Skin of body (tissue), 2 donors: Measurements from ENCODE around the gene SAMD5. TPM values are rescaled to one million over a fixed set of nuclear protein-coding genes. Genes with fewer than 3 reads are reported as not detected.

ENCODE experiments used
- DNase-seq: peaks from one replicate; lab custom pipeline; 2025; lab: John Stamatoyannopoulos, UW
- total RNA-seq: library from RNA; depleted of rRNA; stranded (reverse); fragments of >200 nt; gene quantifications from one replicate; pipeline ENCODE4 v1.2.3, GENCODE V29; 2014

SAMD5 gene
- total RNA-seq, 1 donor from 2014 or later, result 28.9 TPM

DNA sequence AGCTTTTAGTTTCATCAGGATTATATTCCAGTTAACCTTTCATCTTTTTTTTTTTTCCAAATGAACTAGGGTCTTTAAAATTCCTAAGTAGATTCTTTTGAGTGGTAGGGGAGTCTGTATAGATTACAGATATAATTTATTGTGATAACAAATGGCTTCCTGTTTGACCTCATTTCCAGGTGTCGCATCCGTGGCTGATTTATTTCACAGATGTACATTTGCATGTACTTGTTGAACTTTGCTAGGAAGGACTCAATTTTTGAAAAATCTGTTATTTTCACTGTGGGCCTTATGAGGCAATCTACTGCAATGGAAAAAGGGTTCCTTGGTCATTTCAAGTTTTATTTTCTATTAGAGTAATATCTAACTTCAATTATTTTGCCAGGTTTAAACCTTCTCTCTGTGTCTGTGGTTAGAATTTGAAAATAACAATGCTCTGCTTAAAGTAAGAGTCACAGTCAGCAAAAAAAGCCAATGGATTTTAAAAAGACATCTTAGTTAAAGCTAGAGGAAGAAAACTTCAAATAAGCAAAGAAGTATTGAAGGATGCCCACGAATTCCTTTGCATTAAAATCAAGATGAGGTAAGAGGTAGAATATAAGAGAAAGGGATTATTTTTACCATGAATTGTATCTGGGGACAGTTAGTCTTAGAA, 57.9 kb downstream of the SAMD5 start:
- DNase-seq, result no peak

DNA sequence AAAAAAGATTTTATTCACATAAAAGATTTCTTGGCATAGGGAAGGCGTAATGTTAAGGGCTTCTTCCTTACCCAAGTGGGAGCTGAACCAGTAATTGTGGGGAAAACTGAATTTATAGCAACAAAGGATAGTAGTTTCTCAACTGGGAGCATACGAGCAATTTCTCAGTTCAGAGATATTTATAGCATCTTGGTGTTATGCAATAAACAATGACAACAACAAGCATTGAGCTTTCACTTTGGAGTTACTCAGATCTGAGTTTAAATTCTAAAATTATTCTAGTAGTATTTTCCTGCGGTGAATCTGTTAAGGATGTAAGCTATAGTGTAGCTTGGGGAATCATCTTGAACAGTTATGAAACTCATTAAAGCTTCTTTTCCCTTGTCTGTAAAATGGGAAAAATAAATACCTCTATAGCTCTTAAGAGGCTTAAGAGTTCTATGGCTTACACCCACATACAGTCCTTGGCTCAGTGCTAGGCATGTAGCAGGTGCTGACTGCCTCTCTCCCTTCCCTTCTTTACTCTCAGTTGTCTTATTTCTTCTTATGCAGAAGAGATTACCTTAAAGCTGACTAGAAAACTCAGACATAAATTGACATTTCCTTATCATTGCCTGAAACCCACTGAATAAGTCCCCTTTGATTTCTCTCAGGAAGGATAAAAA, 58.8 kb downstream of the SAMD5 start:
- DNase-seq, result peak; percentile 24

DNA sequence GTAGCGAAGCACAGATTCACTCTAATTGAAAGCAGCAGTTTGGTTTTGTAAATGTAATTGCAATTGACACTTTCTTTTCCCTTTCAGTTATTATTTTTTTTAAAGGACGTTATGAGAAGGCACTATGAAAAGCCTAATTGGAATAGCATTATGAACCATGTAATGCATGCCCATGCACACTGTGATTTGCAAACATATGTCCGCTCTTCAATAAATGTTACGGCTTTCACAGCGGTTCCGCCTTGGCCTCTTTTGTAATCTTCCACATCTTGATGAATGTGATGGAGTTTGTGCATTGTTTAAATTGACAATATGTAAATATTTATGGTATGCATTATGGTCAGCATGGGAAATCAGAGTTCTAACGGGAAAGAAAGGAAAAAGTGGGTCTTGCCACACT, 61.3 kb downstream of the SAMD5 start:
- peak; percentile 8 for DNase-seq

DNA sequence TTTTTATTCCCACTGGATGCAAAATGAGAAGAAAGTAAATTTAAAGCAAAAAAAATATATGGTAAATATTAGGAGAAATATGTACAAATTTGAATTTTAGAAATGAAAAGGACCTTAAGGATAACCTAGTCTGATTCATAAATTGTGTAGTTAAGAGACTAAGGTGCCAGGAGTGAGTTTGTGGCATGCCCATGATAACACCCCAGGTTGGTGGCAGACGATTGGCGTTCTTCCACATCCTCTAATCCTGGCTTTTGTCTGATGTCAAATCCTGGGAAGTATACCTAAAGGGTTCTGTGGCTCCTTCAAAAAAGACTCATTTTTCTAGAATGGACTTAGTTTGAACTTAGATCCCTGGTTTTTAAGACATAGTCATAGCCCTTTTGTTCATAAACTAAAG, 62.2 kb downstream of the SAMD5 start:
- no peak for DNase-seq

GRCh38 chr6:147577488-147577887, 69.0 kb downstream of the SAMD5 start:
- DNase-seq, result peak; percentile 8

- DNase-seq, result no peak
Observed at GRCh38 chr6:147578159-147578558, 69.7 kb downstream of the SAMD5 start.

DNA sequence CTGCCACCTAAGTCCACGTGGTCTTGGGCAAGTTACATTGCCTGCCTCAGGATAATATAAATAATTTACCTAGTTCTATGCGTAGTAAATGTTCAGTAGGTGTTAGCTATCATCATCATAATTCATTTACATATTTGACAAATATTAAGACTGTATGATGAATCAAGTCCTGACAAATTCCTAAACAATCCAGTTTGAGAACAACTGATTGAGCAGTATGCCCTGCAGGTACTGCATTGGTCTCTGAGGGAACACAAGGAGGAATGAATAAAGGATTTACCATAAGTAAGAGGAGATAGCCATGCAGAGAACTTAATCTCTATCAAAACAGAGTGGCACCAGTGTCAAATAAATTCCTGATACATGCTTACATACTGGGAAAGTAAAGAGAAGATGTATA, 70.4 kb downstream of the SAMD5 start:
- no peak for DNase-seq

GRCh38 chr6:147579667-147580066, 71.2 kb downstream of the SAMD5 start:
- no peak for DNase-seq

DNA sequence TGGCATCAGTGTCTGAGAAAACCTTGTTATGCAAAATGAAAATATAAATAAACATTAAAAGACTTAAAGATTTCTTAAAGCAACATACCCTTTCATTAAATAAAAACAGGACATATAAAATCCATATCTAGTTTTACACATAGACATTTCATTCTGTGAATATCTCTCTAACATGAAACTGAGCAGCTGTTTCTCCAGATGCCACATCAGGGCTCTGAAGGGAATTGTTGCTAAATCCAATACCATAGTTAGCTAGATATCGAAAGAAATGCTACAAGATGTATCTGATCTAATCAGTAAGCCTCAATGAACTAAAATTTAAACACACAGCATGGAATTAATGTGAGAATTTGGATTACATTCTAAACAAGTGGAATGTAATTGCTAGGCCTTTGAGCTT, 74.5 kb downstream of the SAMD5 start:
- no peak for DNase-seq

GRCh38 chr6:147585256-147585655, 76.8 kb downstream of the SAMD5 start:
- no peak for DNase-seq

GRCh38 chr6:147586044-147586443, 77.6 kb downstream of the SAMD5 start:
- peak; percentile 73 for DNase-seq

GRCh38 chr6:147587907-147588306, 79.4 kb downstream of the SAMD5 start:
- DNase-seq, result no peak

DNA sequence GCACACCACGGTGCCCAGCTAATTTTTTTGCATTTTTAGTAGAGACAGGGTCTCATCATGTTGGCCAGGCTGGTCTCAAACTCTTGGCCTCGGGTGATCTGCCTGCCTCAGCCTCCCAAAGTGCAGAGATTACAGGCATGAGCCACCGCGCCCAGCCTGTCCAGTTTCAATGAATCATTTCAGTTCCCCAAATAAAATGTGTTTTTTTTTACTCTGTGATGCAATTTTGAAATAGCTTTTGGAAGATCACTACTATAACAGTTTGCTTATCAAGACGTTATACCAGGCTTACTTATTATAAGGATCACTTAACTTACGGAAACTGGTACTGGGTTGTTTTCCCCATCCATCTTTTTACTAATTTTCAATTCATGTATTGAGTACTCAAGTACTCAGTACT, 80.0 kb downstream of the SAMD5 start:
- no peak for DNase-seq

GRCh38 chr6:147589739-147590250, 81.3 kb downstream of the SAMD5 start:
- DNase-seq, result no peak

DNA sequence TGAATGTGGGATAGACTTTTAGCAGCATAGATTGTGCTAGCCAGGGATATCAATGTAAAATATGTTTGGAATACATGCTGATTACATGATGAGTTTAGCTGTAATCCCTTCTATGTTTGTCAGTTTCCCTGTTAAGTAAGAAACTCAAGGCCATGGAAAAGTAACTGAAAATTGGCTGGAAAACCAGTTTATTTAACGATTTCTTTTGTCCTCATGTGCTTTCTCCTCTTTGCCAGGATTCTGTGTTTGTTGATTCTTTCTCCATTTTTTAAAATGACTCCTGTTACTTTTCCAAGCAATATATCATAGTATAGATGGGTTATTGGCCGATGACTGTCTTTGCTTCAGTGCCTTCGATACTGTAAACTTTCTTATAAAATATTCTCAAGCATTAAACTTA, 87.5 kb downstream of the SAMD5 start:
- DNase-seq, result peak; percentile 20

- DNase-seq, result no peak
Observed at GRCh38 chr6:147603392-147604081, 95.0 kb downstream of the SAMD5 start.

DNA sequence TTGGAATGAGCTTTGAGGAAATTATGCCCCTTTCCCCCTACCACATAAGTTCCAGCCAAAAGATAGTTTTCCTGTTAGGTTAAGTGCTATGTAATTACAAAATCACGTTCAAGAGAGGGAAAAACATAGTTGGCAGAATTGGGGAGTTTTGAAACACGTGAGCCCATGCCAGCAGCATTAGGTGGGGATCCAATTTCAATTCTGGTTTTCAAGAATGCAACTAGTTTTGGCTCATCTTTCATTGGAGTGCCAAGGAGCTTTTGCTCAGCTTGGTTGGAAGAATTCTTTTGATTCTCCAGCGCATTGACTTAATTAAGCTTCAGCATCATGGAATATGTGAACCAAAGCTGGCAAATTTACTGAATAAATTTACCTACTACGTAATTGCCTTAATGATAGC, 95.9 kb downstream of the SAMD5 start:
- no peak for DNase-seq

DNA sequence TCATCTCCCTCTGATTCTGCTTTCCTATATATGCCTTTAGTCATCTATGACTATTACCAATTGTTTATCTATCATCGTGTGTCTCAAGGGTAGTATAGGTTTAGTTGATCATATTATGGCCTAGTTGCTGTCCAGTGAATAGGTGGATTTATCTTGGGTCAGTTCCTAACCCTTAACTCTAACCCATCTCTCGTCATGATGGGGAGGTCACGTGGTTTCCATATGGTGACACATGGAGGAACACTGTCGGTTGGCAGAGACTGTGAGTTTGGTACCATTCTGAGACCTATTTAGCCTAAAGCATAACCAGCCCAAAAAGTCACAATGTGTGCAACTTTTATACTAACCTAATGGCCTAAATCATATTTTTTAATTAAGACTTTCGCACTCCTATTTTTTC, 103.5 kb downstream of the SAMD5 start:
- no peak for DNase-seq

DNA sequence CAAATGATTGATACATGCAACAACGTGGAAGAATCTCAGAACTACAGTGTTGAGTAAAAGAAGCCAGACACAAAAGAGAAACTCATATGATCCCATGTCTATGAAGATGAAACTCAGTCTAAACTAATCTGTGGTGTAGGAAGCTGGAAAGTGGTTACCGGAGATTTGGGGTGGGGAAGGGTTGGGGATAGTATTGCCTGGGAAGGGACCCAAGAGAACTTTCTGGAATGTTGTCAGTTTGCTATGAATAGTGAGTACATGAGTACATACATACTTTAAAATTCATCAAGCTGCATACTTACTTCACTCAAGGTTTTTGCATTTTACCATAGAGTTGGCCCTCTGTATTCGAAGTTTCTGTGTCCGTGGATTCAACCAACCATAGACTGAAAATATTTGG, 106.0 kb downstream of the SAMD5 start:
- DNase-seq, result no peak

GRCh38 chr6:147615659-147616456, 107.4 kb downstream of the SAMD5 start:
- no peak for DNase-seq

DNA sequence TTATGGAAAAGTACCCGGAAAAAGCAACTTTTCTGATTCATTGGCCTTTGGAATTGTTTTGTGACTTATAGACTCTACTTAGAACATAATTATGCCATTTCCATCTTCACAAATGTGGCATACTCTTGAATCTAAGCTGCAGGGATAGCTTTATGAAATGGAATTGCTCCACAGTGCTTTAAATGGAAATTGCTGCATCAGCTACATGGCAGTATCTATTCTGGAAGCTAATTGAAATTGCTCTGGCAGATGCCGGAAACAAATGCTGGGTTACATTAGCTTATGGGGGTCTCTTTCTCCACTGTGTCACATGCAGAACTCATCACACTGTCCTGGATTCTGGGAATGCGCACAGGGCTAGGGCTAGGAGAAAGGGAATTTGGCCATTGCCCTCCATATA, 108.9 kb downstream of the SAMD5 start:
- DNase-seq, result no peak

DNA sequence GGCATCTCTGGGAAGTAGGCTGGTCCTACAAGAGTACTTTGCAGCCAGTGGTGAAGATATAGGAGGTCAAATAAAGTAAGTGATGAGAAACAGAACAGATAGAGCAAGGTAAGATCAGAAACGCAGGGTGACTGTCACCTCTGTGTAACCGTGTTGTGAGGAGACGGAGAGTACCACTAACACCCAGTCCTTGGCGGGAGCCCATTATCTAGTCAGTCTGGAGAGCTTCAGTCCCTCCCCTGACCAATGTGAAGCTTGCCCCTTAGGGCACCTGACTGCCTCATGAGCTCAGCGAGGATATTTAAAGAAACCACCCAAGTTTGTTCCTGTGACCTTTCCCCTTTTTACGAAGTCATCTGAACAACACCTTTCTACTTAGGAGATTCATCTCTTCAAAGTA, 110.0 kb downstream of the SAMD5 start:
- no peak for DNase-seq
